Esophagus squamous epithelium (tissue), 5 donors: ENCODE measurements around the gene RSPH9. TPM values are rescaled to one million over a fixed set of nuclear protein-coding genes. Genes with fewer than 3 reads are reported as not detected.
"Not testable (repeated sequence)": the region's sequence is repeated elsewhere in the genome, so short reads cannot be mapped to it uniquely, and the experiment has no call there.

Experiments
- DNase-seq: peaks from one replicate; lab custom pipeline; 2025; lab: John Stamatoyannopoulos, UW
- H3K27ac ChIP-seq, 4 donors: fragments of 200-600 bp; sonication (generic); one replicate each; pipeline ENCODE4 v1.5.1; 2016 to 2019; ENCODE audit warnings: mild to moderate bottlenecking in 1 of 4
- H3K27me3 ChIP-seq, 4 donors: fragments of 200-600 bp; sonication (generic); 1 replicate in 3 of 4; 2 replicates in 1 of 4; pipeline versions ENCODE4 v1.5.1 to v1.6.0; 2017 to 2021; ENCODE audit warnings: antibody characterized with exemption in 1 of 4
- H3K36me3 ChIP-seq, 3 donors: fragments of 200-600 bp; sonication (generic); one replicate each; pipeline ENCODE4 v1.5.1; 2016 to 2019
- H3K4me1 ChIP-seq, 3 donors: fragments of 200-600 bp; sonication (generic); one replicate each; pipeline ENCODE4 v1.5.1; 2017 to 2019
- H3K4me3 ChIP-seq, 4 donors: fragments of 200-600 bp; sonication (generic); 1 replicate in 3 of 4; 2 replicates in 1 of 4; pipeline ENCODE4 v1.5.1; 2016 to 2019; ENCODE audit warnings: mild to moderate bottlenecking in 2 of 4, moderate library complexity in 1 of 4
- H3K9me3 ChIP-seq, 3 donors: fragments of 200-600 bp; sonication (generic); one replicate each; pipeline ENCODE4 v1.5.1; 2016 to 2019
- CTCF ChIP-seq, 6 experiments: fragments of 450-650 bp in 4 of 6; fragments of 200-600 bp in 2 of 6; sonication (generic) in 2 of 6; IDR thresholded peaks; one replicate each; pipeline ENCODE4 v1.5.1; 2016 to 2019; ENCODE audit warnings: antibody characterized with exemption in 6 of 6, mild to moderate bottlenecking in 4 of 6, moderate library complexity in 4 of 6
- POLR2A ChIP-seq, 4 donors: fragments of 450-650 bp; IDR thresholded peaks; one replicate each; pipeline ENCODE4 v1.6.1; 2017; ENCODE audit warnings: antibody characterized with exemption in 4 of 4, mild to moderate bottlenecking in 4 of 4, moderate library complexity in 3 of 4
- WGBS, 2 donors: methylation state at CpG; one replicate each; pipeline ENCODE4 v1.1.5; 2018; 5-methylcytosine and 5-hydroxymethylcytosine counted together
- intact Hi-C: fragments of 100-400 bp; cut with DNase I; formaldehyde crosslinking; loops from one replicate; pipeline ENCODE4 v1.15.0; 2022
- total RNA-seq, 4 donors: library from RNA; depleted of rRNA; stranded (reverse); fragments of >200 nt; gene quantifications; one replicate each; pipeline ENCODE4 v1.1.0, GENCODE V29; 2016
- donor health status: DM: yes; HTN: yes; CAD: no.

Gene RSPH9
- total RNA-seq, 4 donors from 2014 or later: 0.15 to 0.38 TPM; not detected in 2

DNA sequence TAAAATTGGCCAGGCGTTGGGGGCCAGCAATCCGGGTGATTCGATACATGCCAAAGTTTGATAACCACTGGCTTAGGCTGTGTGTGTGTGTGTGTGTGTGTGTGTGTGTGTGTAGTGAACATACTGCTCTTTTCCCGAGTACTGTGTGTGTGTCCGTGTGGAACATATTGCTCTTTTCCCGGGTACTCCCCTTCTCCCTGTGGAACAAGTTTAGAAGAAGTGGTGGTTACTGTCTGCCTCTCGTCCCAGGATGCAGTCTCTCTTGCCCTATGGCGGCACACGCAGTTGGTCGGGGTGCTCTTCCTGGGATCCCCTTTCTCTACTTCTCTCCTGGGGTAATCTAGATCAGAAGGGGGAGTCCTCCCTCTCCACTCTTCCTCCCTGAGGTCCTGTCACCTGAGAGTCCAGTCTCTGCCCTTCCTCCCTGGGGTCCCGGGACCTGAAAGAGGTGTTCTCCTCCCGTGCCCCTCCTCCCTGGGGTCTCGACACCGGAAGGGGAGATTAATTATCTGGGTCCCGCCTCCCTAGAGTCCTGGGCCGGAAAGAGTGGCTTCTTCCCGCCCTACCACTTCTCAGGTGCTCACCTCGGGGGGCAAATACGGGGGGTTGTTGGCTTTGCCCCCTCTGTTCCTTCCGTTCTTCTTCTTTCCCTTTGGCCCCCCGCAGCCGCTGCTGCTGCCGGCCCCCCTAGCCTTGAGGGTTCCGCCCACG, 16.3 kb upstream of the RSPH9 start:
- peaks cover 18 to 39% (median 19%) of the 10 kb centered on the region in 3 donors for H3K4me1 ChIP-seq
- intact Hi-C loops: no loop called here
- H3K27me3 ChIP-seq: no peaks in the 10 kb centered on the region
- no peak for DNase-seq
- WGBS, 2 donors: 1% methylated on average over 21 to 23 of the region's 25 CpGs
- peaks cover 20 to 32% (median 25%) of the 10 kb centered on the region in 3 donors for H3K36me3 ChIP-seq
- TF ChIP-seq CTCF (IDR thresholded peaks at IDR 0.05): no peak
- TF ChIP-seq POLR2A (IDR thresholded peaks at IDR 0.05): no peak
- H3K9me3 ChIP-seq: no peaks in the 10 kb centered on the region
- H3K4me3 ChIP-seq: peak overlapping the region; percentile 80 to 95 (median 82)
- peak overlapping the region; percentile 98 to 99 (median 98) for H3K27ac ChIP-seq

GRCh38 chr6:43629104-43629504, 15.7 kb upstream of the RSPH9 start, which contains the start of gene GTPBP2:
TSS of gene GTPBP2 (minus strand) at chr6:43629264. CDS start at chr6:43629162, 102 bp downstream.
- H3K9me3 ChIP-seq: no peaks in the 10 kb centered on the region
- 0% methylated on average over 20 of the region's 46 CpGs; no CpG with 5 or more reads in 1 of the 2 donors for WGBS, 2 donors
- H3K36me3 ChIP-seq: peaks cover 17 to 27% (median 20%) of the 10 kb centered on the region in 3 donors
- peaks cover 18 to 39% (median 19%) of the 10 kb centered on the region in 3 donors for H3K4me1 ChIP-seq
- peak in 2 of 4 donors; percentile 35 to 50 for TF ChIP-seq POLR2A (IDR thresholded peaks at IDR 0.05)
- no peak for TF ChIP-seq CTCF (IDR thresholded peaks at IDR 0.05)
- H3K27ac ChIP-seq: peak within 1 kb of the TSS; percentile 98 to 99 (median 98)
- intact Hi-C loops: no loop called here
- peak within 1 kb of the TSS; percentile 80 to 95 (median 82) for H3K4me3 ChIP-seq
- H3K27me3 ChIP-seq: no peaks in the 10 kb centered on the region
- peak; percentile 97 for DNase-seq

GRCh38 chr6:43629505-43630300, 15.1 kb upstream of the RSPH9 start:
- peak; percentile 61 for DNase-seq
- peaks cover 11 to 21% (median 14%) of the 10 kb centered on the region in 3 donors for H3K36me3 ChIP-seq

GRCh38 chr6:43630980-43631619, 13.7 kb upstream of the RSPH9 start:
- intact Hi-C loops: no loop called here

More at GRCh38 chr6:43629505-43630300, 15.1 kb upstream of the RSPH9 start:
- intact Hi-C loops: no loop called here
- peak in 3 of 4 donors; percentile 63 to 82 (median 79) for TF ChIP-seq POLR2A (IDR thresholded peaks at IDR 0.05)
- no peak for TF ChIP-seq CTCF (IDR thresholded peaks at IDR 0.05)
- H3K4me3 ChIP-seq: peak overlapping the region; percentile 80 to 95 (median 82)
- WGBS, 2 donors: 0 to 1% methylated on average over 10 to 31 of the region's 41 CpGs
- no peaks in the 10 kb centered on the region for H3K9me3 ChIP-seq
- H3K4me1 ChIP-seq: peaks cover 18 to 39% (median 19%) of the 10 kb centered on the region in 3 donors
- peak overlapping the region; percentile 98 to 99 (median 98) for H3K27ac ChIP-seq
- H3K27me3 ChIP-seq: no peaks in the 10 kb centered on the region

GRCh38 chr6:43633002-43633401, 11.8 kb upstream of the RSPH9 start:
- Histone ChIP-seq H3K36me3 (peaks cover 0 to 14% (median 0%) of the 10 kb centered on the region in 3 donors), H3K4me1 (peaks cover 23 to 44% (median 24%) of the 10 kb centered on the region in 3 donors)
- intact Hi-C loops, DNase-seq, H3K9me3 ChIP-seq, H3K27me3 ChIP-seq, H3K4me3 ChIP-seq, H3K27ac ChIP-seq: not testable (repeated sequence)
- WGBS, 2 donors: 88 to 94% methylated on average over 7 of the region's 7 CpGs

More at GRCh38 chr6:43630980-43631619, 13.7 kb upstream of the RSPH9 start:
- H3K36me3 ChIP-seq: peaks cover 0 to 7% (median under 1%) of the 10 kb centered on the region in 3 donors
- no peaks in the 10 kb centered on the region for H3K9me3 ChIP-seq
- no peak for DNase-seq
- no peak overlapping the region for H3K4me3 ChIP-seq
- no peaks in the 10 kb centered on the region for H3K27me3 ChIP-seq
- 88 to 93% methylated on average over 1 of the region's 1 CpG for WGBS, 2 donors
- H3K27ac ChIP-seq: peak overlapping the region in 2 of 4 donors; percentile 15 to 99
- H3K4me1 ChIP-seq: peaks cover 19 to 44% (median 22%) of the 10 kb centered on the region in 3 donors
- no peak for TF ChIP-seq CTCF (IDR thresholded peaks at IDR 0.05)
- TF ChIP-seq POLR2A (IDR thresholded peaks at IDR 0.05): no peak
